ENCODE data around the gene GNG4.

Gene GNG4

DNA sequence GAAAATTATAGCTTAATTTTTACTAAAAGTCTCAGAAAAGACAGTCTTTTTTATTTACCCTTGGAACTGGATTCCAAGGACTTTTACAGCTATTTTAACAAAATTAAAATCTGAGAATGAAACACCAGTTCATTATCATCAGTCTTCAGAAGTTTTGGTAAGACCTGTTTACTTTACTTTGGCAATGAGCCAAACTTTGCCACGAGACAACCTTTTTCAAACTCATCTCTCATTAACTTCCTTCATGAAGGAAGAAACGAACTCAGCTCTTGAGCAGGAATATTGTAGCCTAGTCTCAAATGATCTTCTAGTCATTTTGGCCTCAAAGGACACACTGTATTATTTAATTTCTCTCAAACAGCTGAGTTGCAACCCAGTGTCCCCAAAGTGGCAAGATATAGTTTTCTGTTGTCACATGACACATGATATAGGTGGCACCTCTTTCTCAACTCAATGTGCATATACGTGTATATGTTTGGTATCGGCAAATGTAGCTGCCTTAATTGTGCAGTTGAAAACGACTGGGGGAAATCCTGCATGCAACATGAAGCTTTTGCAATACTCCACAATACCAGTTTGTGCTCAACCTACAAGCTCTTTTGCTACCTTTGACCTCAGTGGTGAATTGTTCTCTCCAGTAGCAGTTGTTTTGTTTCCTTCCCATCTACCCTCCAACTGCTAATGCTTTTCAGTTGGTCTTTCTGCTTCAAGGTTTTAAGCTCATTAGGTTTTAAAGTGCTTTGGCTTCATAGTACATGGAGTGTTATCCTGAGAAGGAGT lies 8.4 kb upstream of the GNG4 start:
- H3K79me2 ChIP-seq (ENCODE audit: insufficient read depth, low read length), result no peaks in the 10 kb centered on the region
- H2AFZ ChIP-seq (ENCODE audit: low read length), result peak overlapping the region; percentile 37; the same call in 1 of the 2 replicates
- H3K4me1 ChIP-seq (ENCODE audit: insufficient read depth, low read length, poor library complexity, severe bottlenecking), result peaks cover 10% of the 10 kb centered on the region
- H3K36me3 ChIP-seq (ENCODE audit: insufficient read depth, low read length), result no peaks in the 10 kb centered on the region
- no peaks in the 10 kb centered on the region; the same call in 1 of the 2 replicates for H3K9me3 ChIP-seq (ENCODE audit: insufficient read depth, low read depth, low read length)
- no peak overlapping the region for H3K4me2 ChIP-seq (ENCODE audit: low read depth, low read length, poor library complexity, severe bottlenecking)
- H3K9me2 ChIP-seq (replicated peaks; ENCODE audit: low read depth, low read length), result no peaks in the 10 kb centered on the region
- H3K9ac ChIP-seq (ENCODE audit: low read depth, low read length, poor library complexity, severe bottlenecking), result no peak overlapping the region
- H3K27me3 ChIP-seq (ENCODE audit: insufficient read depth, low read length, poor library complexity, severe bottlenecking), result no peaks in the 10 kb centered on the region
- H3K4me3 ChIP-seq (ENCODE audit: low read length, poor library complexity, severe bottlenecking), result no peak overlapping the region
- TF ChIP-seq CTCF (conservative IDR thresholded peaks at IDR 0.05; ENCODE audit: low read length) (no peak), EZH2phosphoT487 (IDR thresholded peaks at IDR 0.05; ENCODE audit: borderline replicate concordance) (no peak)
- no peaks in the 10 kb centered on the region for H4K20me1 ChIP-seq (ENCODE audit: insufficient read depth, low read length, poor library complexity, severe bottlenecking)
- no peaks in the 10 kb centered on the region for H3F3A ChIP-seq (ENCODE audit: low read depth)

- Histone ChIP-seq H4K20me1 (ENCODE audit: insufficient read depth, low read length, poor library complexity, severe bottlenecking) (no peaks in the 10 kb centered on the region), H3F3A (ENCODE audit: low read depth) (no peaks in the 10 kb centered on the region), H3K4me1 (ENCODE audit: insufficient read depth, low read length, poor library complexity, severe bottlenecking) (peaks cover 10% of the 10 kb centered on the region), H3K4me2 (ENCODE audit: low read depth, low read length, poor library complexity, severe bottlenecking) (no peak overlapping the region), H3K9ac (ENCODE audit: low read depth, low read length, poor library complexity, severe bottlenecking) (no peak overlapping the region), H3K9me2 (replicated peaks; ENCODE audit: low read depth, low read length) (no peaks in the 10 kb centered on the region), H3K9me3 (ENCODE audit: insufficient read depth, low read depth, low read length) (no peaks in the 10 kb centered on the region; the same call in 1 of the 2 replicates), H3K36me3 (ENCODE audit: insufficient read depth, low read length) (no peaks in the 10 kb centered on the region), H2AFZ (ENCODE audit: low read length) (no peak overlapping the region), H3K79me2 (ENCODE audit: insufficient read depth, low read length) (no peaks in the 10 kb centered on the region), H3K4me3 (ENCODE audit: low read length, poor library complexity, severe bottlenecking) (no peak overlapping the region), H3K27me3 (ENCODE audit: insufficient read depth, low read length, poor library complexity, severe bottlenecking) (no peaks in the 10 kb centered on the region)
- TF ChIP-seq CTCF (conservative IDR thresholded peaks at IDR 0.05; ENCODE audit: low read length) (no peak), EZH2phosphoT487 (IDR thresholded peaks at IDR 0.05; ENCODE audit: borderline replicate concordance) (no peak)
These were observed 7.7 kb upstream of the GNG4 start for GRCh38 chr1:235657269-235657668.

GRCh38 chr1:235652364-235652763 lies 2.8 kb upstream of the GNG4 start:
- H3K4me1 ChIP-seq (ENCODE audit: insufficient read depth, low read length, poor library complexity, severe bottlenecking), result no peaks in the 10 kb centered on the region

More at GRCh38 chr1:235652364-235652763, 2.8 kb upstream of the GNG4 start:
- H3F3A ChIP-seq (ENCODE audit: low read depth), result no peaks in the 10 kb centered on the region
- no peak for TF ChIP-seq CTCF (conservative IDR thresholded peaks at IDR 0.05; ENCODE audit: low read length)
- TF ChIP-seq EZH2phosphoT487 (IDR thresholded peaks at IDR 0.05; ENCODE audit: borderline replicate concordance), result no peak
- no peak overlapping the region for H3K4me2 ChIP-seq (ENCODE audit: low read depth, low read length, poor library complexity, severe bottlenecking)
- H3K36me3 ChIP-seq (ENCODE audit: insufficient read depth, low read length), result no peaks in the 10 kb centered on the region
- no peaks in the 10 kb centered on the region for H4K20me1 ChIP-seq (ENCODE audit: insufficient read depth, low read length, poor library complexity, severe bottlenecking)
- no peak overlapping the region for H3K4me3 ChIP-seq (ENCODE audit: low read length, poor library complexity, severe bottlenecking)
- H2AFZ ChIP-seq (ENCODE audit: low read length), result no peak overlapping the region
- no peaks in the 10 kb centered on the region for H3K79me2 ChIP-seq (ENCODE audit: insufficient read depth, low read length)
- no peaks in the 10 kb centered on the region; the same call in 1 of the 2 replicates for H3K9me3 ChIP-seq (ENCODE audit: insufficient read depth, low read depth, low read length)
- no peaks in the 10 kb centered on the region for H3K9me2 ChIP-seq (replicated peaks; ENCODE audit: low read depth, low read length)
- no peak overlapping the region for H3K9ac ChIP-seq (ENCODE audit: low read depth, low read length, poor library complexity, severe bottlenecking)
- H3K27me3 ChIP-seq (ENCODE audit: insufficient read depth, low read length, poor library complexity, severe bottlenecking), result no peaks in the 10 kb centered on the region

Measured in Loucy (cell line).